Measurements from ENCODE around the gene TFCP2L1. TPM values are rescaled to one million over a fixed set of nuclear protein-coding genes. Genes with fewer than 3 reads are reported as not detected.

TFCP2L1 gene
- total RNA-seq, 1 experiment from 2014 or later: 1.8 TPM

DNA sequence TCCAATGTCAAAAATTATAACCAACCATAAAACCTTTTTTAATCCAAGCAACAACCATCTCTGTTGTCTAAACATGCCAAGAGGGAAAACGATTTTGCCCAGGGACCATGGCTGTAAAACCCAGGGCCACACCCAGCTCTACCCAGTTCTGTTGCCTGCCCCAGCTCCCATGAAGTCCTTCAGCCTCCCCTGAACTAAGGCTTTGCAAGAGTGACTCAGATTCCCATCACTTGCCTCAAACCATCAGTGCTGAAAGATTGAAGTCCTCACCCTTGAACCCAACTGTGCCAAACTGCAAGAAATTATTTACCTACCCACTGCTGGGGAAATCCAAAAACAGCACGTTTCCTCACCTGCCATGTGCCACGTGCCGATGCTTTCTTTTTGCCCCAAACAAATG, 102.5 kb downstream of the TFCP2L1 start:
- H3K4me2 ChIP-seq (ENCODE audit: insufficient read depth, insufficient read length, low read length): no peak overlapping the region
- no CpG with 5 or more reads among the region's 4 CpGs for WGBS (ENCODE audit: extremely low coverage, insufficient read length, low lambda C conversion rate)
- H3K27me3 Mint-ChIP-seq (ENCODE audit: low read depth): peaks cover 9% of the 10 kb centered on the region
- H3K9me3 ChIP-seq (ENCODE audit: control insufficient read depth, low read depth, low read length): no peaks in the 10 kb centered on the region
- H2BK20ac ChIP-seq (ENCODE audit: low read depth, low read length, poor library complexity, severe bottlenecking): no peak overlapping the region
- no peaks in the 10 kb centered on the region for H3K9me3 Mint-ChIP-seq
- no peak overlapping the region for H3T11ph ChIP-seq (ENCODE audit: low read length)
- no peak overlapping the region for H3K4me3 Mint-ChIP-seq
- H3K27ac ChIP-seq (ENCODE audit: insufficient read length, low read depth, low read length): no peak overlapping the region
- no peak overlapping the region for H2BK5ac ChIP-seq (ENCODE audit: insufficient read length, low read length)
- H3K79me1 ChIP-seq (ENCODE audit: insufficient read depth, low read depth, low read length, poor library complexity, severe bottlenecking): no peaks in the 10 kb centered on the region
- TF ChIP-seq, protein P1, sequence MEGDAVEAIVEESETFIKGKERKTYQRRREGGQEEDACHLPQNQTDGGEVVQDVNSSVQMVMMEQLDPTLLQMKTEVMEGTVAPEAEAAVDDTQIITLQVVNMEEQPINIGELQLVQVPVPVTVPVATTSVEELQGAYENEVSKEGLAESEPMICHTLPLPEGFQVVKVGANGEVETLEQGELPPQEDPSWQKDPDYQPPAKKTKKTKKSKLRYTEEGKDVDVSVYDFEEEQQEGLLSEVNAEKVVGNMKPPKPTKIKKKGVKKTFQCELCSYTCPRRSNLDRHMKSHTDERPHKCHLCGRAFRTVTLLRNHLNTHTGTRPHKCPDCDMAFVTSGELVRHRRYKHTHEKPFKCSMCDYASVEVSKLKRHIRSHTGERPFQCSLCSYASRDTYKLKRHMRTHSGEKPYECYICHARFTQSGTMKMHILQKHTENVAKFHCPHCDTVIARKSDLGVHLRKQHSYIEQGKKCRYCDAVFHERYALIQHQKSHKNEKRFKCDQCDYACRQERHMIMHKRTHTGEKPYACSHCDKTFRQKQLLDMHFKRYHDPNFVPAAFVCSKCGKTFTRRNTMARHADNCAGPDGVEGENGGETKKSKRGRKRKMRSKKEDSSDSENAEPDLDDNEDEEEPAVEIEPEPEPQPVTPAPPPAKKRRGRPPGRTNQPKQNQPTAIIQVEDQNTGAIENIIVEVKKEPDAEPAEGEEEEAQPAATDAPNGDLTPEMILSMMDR (conservative IDR thresholded peaks at IDR 0.05): no peak
- H2BK120ac ChIP-seq (ENCODE audit: low read depth, low read length, poor library complexity, severe bottlenecking): no peak overlapping the region
- H3K14ac ChIP-seq (ENCODE audit: insufficient read depth, low read length): no peak overlapping the region
- H3K23me2 ChIP-seq (ENCODE audit: insufficient read length, low read depth, low read length, poor library complexity, severe bottlenecking): no peaks in the 10 kb centered on the region
- H3K79me2 ChIP-seq (ENCODE audit: insufficient read depth, low read length): no peaks in the 10 kb centered on the region
- H2BK12ac ChIP-seq (ENCODE audit: insufficient read length, low read depth, low read length): no peak overlapping the region
- H3K36me3 Mint-ChIP-seq (ENCODE audit: insufficient read depth in 1 of 3, low read depth in 3 of 3): no peaks in the 10 kb centered on the region
- no peak overlapping the region for H2AK5ac ChIP-seq (ENCODE audit: insufficient read length, low read length)
- H2AFZ ChIP-seq (ENCODE audit: low read length): no peak overlapping the region
- H3K27me3 ChIP-seq (ENCODE audit: insufficient read depth, low read length): no peaks in the 10 kb centered on the region
- H2BK15ac ChIP-seq (ENCODE audit: low read depth, low read length): no peak overlapping the region
- H4K91ac ChIP-seq (ENCODE audit: insufficient read length, low read depth, low read length): no peak overlapping the region
- no peak overlapping the region for H3K27ac Mint-ChIP-seq
- no peaks in the 10 kb centered on the region for H3K4me1 ChIP-seq (ENCODE audit: insufficient read depth, low read length)
- no peak for DNase-seq
- H3K4me1 Mint-ChIP-seq: no peaks in the 10 kb centered on the region
- H3K18ac ChIP-seq (ENCODE audit: insufficient read length, low read depth, low read length): no peak overlapping the region
- no peak overlapping the region for H3K4ac ChIP-seq (ENCODE audit: low read depth, low read length)
- no peaks in the 10 kb centered on the region for H4K20me1 ChIP-seq (ENCODE audit: control insufficient read depth, insufficient read depth, insufficient read length)
- no peak overlapping the region for H4K5ac ChIP-seq (ENCODE audit: insufficient read length, low read depth, low read length)
- H4K8ac ChIP-seq (replicated peaks; ENCODE audit: insufficient read length, low read depth, low read length): no peak overlapping the region
- H3K56ac ChIP-seq (ENCODE audit: insufficient read length, low read depth, low read length): no peak overlapping the region
- no peak overlapping the region for H3K23ac ChIP-seq (ENCODE audit: insufficient read length, low read depth, low read length)
- H3K9ac ChIP-seq (ENCODE audit: extremely low read depth, insufficient read length, low read length): no peak overlapping the region

Measured in H9 (cell line).